OCI-LY1 (cell line): Measurements from ENCODE around the gene KRT77.

Experiments used
- H2AFZ ChIP-seq: fragments of 200-600 bp; sonication (generic), shearing (Covaris generic); 2 replicates; pipeline ENCODE4 v1.6.0; 2014; ENCODE audit warnings: antibody characterized with exemption, mild to moderate bottlenecking, low read length
- H3F3A ChIP-seq: fragments of 200-600 bp; sonication (generic), shearing (Covaris generic); 2 replicates; pipeline ENCODE4 v1.6.0; 2014; ENCODE audit warnings: mild to moderate bottlenecking, antibody characterized with exemption, low read length, moderate library complexity; ENCODE audit not compliant: insufficient read depth
- H3K27ac ChIP-seq: fragments of 200-600 bp; sonication (generic); 2 replicates; pipeline ENCODE4 v1.5.1; 2014; ENCODE audit warnings: low read length, mixed run types, mild to moderate bottlenecking, low read depth; ENCODE audit not compliant: poor library complexity, severe bottlenecking
- H3K27me3 ChIP-seq: fragments of 200-600 bp; sonication (generic); 2 replicates; pipeline ENCODE4 v1.6.0; 2014; ENCODE audit warnings: antibody characterized with exemption, mild to moderate bottlenecking, low read length, moderate library complexity; ENCODE audit not compliant: insufficient read depth
- H3K36me3 ChIP-seq: fragments of 200-600 bp; sonication (generic); 2 replicates; pipeline ENCODE4 v1.6.1; 2014; ENCODE audit warnings: mild to moderate bottlenecking, antibody characterized with exemption, low read length, moderate library complexity, mixed read lengths; ENCODE audit not compliant: insufficient read depth
- H3K4me1 ChIP-seq: fragments of 200-600 bp; sonication (generic); 2 replicates; pipeline ENCODE4 v1.5.1; 2014; ENCODE audit warnings: mild to moderate bottlenecking, low read length, moderate library complexity; ENCODE audit not compliant: insufficient read depth, severe bottlenecking
- H3K4me2 ChIP-seq: fragments of 200-600 bp; sonication (generic), shearing (Covaris generic); 2 replicates; pipeline ENCODE4 v1.6.1; 2014; ENCODE audit warnings: low read length
- H3K4me3 ChIP-seq: fragments of 200-600 bp; sonication (generic); 2 replicates; pipeline ENCODE4 v1.5.1; 2014; ENCODE audit warnings: low read length, low read depth, mild to moderate bottlenecking, mixed read lengths; ENCODE audit not compliant: poor library complexity, severe bottlenecking
- H3K79me2 ChIP-seq: fragments of 200-600 bp; shearing (Covaris generic); 2 replicates; pipeline ENCODE4 v1.6.1; 2016; ENCODE audit warnings: mixed run types, low read length, mixed read lengths; ENCODE audit not compliant: insufficient read depth
- H3K9ac ChIP-seq: fragments of 200-600 bp; sonication (generic), shearing (Covaris generic); 2 replicates; pipeline ENCODE4 v1.6.1; 2014; ENCODE audit warnings: mild to moderate bottlenecking, low read length, mixed read lengths
- H3K9me2 ChIP-seq: fragments of 200-600 bp; sonication (generic), shearing (Covaris generic); 2 replicates; pipeline ENCODE4 v1.6.1; 2014; ENCODE audit warnings: low read depth, mild to moderate bottlenecking, low read length, mixed read lengths
- H3K9me3 ChIP-seq: fragments of 200-600 bp; shearing (Covaris generic); 2 replicates; pipeline ENCODE4 v1.6.1; 2014; ENCODE audit warnings: low read length, mixed read lengths
- H4K20me1 ChIP-seq: fragments of 200-600 bp; sonication (generic), shearing (Covaris generic); 2 replicates; pipeline ENCODE4 v1.6.0; 2016; ENCODE audit warnings: mild to moderate bottlenecking, low read length; ENCODE audit not compliant: insufficient read depth
- EZH2 ChIP-seq: fragments of 200-600 bp; sonication (generic), shearing (Covaris generic); IDR thresholded peaks from 2 replicates; pipeline ENCODE4 v1.8.0; 2017; ENCODE audit warnings: borderline replicate concordance, mixed run types, mild to moderate bottlenecking, antibody characterized with exemption, low read length, moderate library complexity, mixed read lengths
- TF ChIP-seq, protein P1 (sequence below): fragments of 200-600 bp; sonication (generic), shearing (Covaris generic); IDR thresholded peaks from 2 replicates; pipeline ENCODE4 v1.5.1; 2017; ENCODE audit warnings: mild to moderate bottlenecking, antibody characterized with exemption, low read length, moderate library complexity, mixed read lengths

The KRT77 gene

DNA sequence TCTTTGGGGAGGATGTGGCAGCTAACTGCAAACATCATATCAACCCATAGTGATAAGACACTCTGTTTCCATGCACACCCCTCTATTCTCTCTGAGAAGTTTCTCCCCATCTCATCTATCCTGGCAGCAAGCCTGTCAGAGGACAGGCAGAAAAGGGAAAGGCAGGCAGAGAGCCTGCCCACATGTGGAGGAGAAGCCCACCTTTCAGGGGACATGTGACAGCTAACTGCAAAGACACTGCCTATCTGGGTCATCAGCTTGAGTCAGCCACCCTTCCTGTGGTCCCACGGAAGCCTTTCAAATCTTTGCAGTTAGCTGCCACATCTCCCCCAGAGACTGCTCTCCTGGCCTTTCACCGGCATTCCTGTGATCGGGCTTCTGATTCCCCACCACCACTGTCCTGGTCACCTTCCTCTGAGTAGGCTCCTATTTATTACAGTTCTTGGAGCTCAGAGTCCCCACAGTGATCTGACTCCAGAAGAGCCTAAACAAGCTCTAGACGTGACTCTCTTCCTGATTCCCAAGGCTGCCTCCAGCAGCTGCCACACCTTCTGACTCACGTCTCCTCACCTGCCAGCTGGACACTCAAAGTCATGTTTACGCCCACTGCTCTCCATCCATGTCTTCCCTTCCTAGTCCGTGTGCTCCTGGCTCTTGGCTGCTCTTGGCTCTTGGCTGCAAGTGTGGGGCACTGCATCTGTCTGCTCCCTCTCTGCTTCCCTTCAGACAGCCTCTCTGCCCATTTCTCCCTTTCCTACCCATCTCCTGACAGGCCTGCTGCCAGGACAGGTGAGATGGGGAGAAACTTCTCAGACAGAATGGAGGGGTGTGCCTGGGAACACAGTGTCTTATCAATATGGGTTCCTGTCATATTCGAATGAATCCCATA lies 15.6 kb downstream of the KRT77 start:
- no peaks in the 10 kb centered on the region for H3K79me2 ChIP-seq
- H3K27ac ChIP-seq: no peak overlapping the region
- no peaks in the 10 kb centered on the region for H3K9me3 ChIP-seq
- no peaks in the 10 kb centered on the region for H3K4me1 ChIP-seq
- H3K27me3 ChIP-seq: 0 out of 2 replicates have a peak, but pooled peaks cover 4% of the 10 kb centered on the region
- H4K20me1 ChIP-seq: no peaks in the 10 kb centered on the region
- TF ChIP-seq, protein P1, sequence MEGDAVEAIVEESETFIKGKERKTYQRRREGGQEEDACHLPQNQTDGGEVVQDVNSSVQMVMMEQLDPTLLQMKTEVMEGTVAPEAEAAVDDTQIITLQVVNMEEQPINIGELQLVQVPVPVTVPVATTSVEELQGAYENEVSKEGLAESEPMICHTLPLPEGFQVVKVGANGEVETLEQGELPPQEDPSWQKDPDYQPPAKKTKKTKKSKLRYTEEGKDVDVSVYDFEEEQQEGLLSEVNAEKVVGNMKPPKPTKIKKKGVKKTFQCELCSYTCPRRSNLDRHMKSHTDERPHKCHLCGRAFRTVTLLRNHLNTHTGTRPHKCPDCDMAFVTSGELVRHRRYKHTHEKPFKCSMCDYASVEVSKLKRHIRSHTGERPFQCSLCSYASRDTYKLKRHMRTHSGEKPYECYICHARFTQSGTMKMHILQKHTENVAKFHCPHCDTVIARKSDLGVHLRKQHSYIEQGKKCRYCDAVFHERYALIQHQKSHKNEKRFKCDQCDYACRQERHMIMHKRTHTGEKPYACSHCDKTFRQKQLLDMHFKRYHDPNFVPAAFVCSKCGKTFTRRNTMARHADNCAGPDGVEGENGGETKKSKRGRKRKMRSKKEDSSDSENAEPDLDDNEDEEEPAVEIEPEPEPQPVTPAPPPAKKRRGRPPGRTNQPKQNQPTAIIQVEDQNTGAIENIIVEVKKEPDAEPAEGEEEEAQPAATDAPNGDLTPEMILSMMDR: no peak
- no peak for TF ChIP-seq EZH2
- no peaks in the 10 kb centered on the region for H3K9me2 ChIP-seq
- no peaks in the 10 kb centered on the region for H3F3A ChIP-seq
- H3K4me2 ChIP-seq: no peak overlapping the region
- H2AFZ ChIP-seq: no peak overlapping the region
- no peak overlapping the region for H3K4me3 ChIP-seq
- no peak overlapping the region for H3K9ac ChIP-seq
- no peaks in the 10 kb centered on the region for H3K36me3 ChIP-seq

DNA sequence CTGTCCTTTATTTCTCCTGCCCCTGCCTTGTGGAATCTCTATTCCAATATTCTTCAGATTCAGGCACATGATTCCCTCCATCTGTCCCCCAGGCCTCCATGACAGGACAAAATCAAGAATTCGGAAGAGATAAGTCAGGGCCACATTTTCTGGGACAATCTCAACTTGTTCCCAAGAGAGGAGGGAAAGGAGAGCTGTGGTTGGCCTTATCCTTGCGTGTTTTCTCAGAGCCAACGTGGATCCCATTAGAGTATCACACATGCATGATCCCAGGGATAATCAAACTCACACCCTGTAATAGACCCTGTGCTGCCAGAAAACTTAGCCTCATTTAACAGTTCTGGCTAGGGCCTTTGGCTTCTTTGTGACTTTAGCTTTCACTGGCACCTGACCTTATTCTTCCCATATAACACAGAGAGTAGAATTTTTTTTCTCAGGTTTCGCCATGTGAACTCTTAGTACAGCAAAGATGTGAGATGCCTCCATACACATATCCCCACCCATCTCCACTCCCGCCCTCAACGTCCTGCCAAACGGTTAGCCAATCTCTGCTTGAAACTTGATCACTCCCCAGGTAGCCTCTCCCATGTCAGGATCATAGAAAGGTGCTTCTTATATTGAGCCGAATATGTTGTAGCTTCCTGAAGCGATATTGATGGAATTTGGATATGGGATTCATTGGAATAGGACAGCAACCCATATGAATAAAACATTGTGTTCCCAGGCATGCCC lies 16.4 kb downstream of the KRT77 start:
- Histone ChIP-seq H3K4me2 (no peak overlapping the region), H2AFZ (no peak overlapping the region), H3K27ac (no peak overlapping the region), H3K79me2 (no peaks in the 10 kb centered on the region), H3K9me3 (no peaks in the 10 kb centered on the region), H3K9me2 (no peaks in the 10 kb centered on the region), H3K4me3 (no peak overlapping the region), H4K20me1 (no peaks in the 10 kb centered on the region), H3K27me3 (0 out of 2 replicates have a peak, but pooled peaks cover 4% of the 10 kb centered on the region), H3K4me1 (no peaks in the 10 kb centered on the region), H3F3A (no peaks in the 10 kb centered on the region), H3K9ac (no peak overlapping the region), H3K36me3 (no peaks in the 10 kb centered on the region)
- TF ChIP-seq, protein P1: no peak
- TF ChIP-seq EZH2: no peak

DNA sequence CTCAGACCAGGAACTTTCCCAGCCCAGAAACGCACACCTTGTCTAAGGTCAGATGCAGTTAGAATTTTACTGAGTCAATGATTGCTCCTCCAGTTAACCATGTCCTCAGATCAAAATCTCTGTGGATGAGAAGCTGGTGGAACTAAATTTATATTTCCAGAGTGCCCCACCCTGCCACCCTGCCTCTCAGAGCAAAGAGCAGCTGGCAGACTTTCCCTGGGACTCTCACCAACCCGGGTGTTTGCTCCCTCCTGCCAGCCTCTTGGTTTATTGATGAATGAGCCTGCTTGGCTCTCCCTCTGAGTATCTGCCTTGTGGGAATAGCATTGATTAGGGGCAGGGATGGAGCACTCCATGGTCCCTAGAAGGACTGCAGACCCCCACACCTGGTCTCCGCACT lies 17.3 kb downstream of the KRT77 start:
- H4K20me1 ChIP-seq: no peaks in the 10 kb centered on the region
- no peak for TF ChIP-seq EZH2
- TF ChIP-seq, protein P1: no peak
- H3K27me3 ChIP-seq: 0 out of 2 replicates have a peak, but pooled peaks cover 4% of the 10 kb centered on the region
- H3K27ac ChIP-seq: no peak overlapping the region
- H3K9me2 ChIP-seq: no peaks in the 10 kb centered on the region
- no peaks in the 10 kb centered on the region for H3K79me2 ChIP-seq
- H3K36me3 ChIP-seq: no peaks in the 10 kb centered on the region
- H3K4me1 ChIP-seq: no peaks in the 10 kb centered on the region
- no peak overlapping the region for H2AFZ ChIP-seq
- no peak overlapping the region for H3K9ac ChIP-seq
- no peaks in the 10 kb centered on the region for H3K9me3 ChIP-seq
- H3F3A ChIP-seq: no peaks in the 10 kb centered on the region
- H3K4me2 ChIP-seq: no peak overlapping the region
- H3K4me3 ChIP-seq: no peak overlapping the region
